Measurements from ENCODE around the gene TMEM178B. TPM values are rescaled to one million over a fixed set of nuclear protein-coding genes. Genes with fewer than 3 reads are reported as not detected.
"Not testable (repeated sequence)": the region's sequence is repeated elsewhere in the genome, so short reads cannot be mapped to it uniquely, and the experiment has no call there.

Gene TMEM178B
- total RNA-seq, 1 experiment from 2014 or later = 0.39 TPM

DNA sequence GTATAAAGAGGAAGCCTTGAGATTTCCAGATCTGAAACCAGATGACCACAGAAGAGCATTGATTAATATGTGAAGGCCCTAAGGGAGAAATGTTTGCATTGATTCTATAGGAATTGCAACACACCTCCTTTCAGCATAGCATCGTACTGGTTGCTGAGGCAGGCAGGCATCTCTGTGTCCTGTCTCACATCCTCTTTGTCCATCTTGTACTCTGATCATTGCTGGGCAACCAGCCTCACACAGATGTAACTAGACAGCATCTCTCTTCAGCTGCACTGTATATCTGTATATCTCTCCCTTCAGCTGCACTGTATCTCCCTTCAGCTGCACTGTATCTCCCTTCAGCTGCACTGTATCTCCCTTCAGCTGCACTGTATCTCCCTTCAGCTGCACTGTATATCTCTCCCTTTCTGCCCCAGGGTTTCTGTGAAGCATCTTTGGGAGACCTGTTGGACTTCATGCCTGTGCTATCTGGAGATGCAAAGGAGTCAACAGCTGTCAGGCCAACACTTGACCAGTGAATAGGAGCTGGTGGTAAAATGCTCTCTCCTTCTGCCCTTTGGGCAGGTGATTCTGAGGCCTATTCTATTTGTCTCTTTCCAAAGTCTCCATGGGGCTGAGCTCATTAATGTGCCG is 40.3 kb downstream of the TMEM178B start:
- Histone ChIP-seq H3K36me3 (ENCODE audit: control insufficient read depth, insufficient read depth, low read length) (no peaks in the 10 kb centered on the region), H3K9me3 (ENCODE audit: control insufficient read depth, insufficient read depth, low read depth, low read length) (no peaks in the 10 kb centered on the region), H3K4me1 (ENCODE audit: control insufficient read depth, insufficient read depth, low read length) (no peaks in the 10 kb centered on the region), H3K4me3 (ENCODE audit: low read depth in 2 of 2, low read length in 2 of 2) (no peak overlapping the region), H3K27me3 (ENCODE audit: control insufficient read depth, insufficient read depth, low read length) (no peaks in the 10 kb centered on the region), H3K27ac (ENCODE audit: low read length) (no peak overlapping the region)
- ChIA-PET CTCF (no interaction called here), POLR2A (no interaction called here)
- no TSS peak for BruUV-seq (replicated peaks)
- intact Hi-C loops (cut with micrococcal nuclease; ENCODE audit: unreplicated experiment) (no loop called here), in situ Hi-C loops (cut with HindIII; ENCODE audit: low pct_unique_long_range_greater_than_20kb, low sequenced_read_pairs) (no loop called here)
- no peak for DNase-seq (ENCODE audit: low read depth, low spot score)
- no peak for ATAC-seq
- TF ChIP-seq REST (IDR thresholded peaks at IDR 0.05; ENCODE audit: insufficient read depth in 1 of 2, low read depth in 2 of 2, low read length in 1 of 2) (no peak), SIN3A (IDR thresholded peaks at IDR 0.05; ENCODE audit: borderline replicate concordance, insufficient read depth, low read depth, low read length) (no peak), TCF7L2 (IDR thresholded peaks at IDR 0.05; ENCODE audit: low read depth, low read length) (no peak), POLR2AphosphoS5 (IDR thresholded peaks at IDR 0.05; ENCODE audit: low read depth, low read length) (no peak)
- TF ChIP-seq, protein P1, sequence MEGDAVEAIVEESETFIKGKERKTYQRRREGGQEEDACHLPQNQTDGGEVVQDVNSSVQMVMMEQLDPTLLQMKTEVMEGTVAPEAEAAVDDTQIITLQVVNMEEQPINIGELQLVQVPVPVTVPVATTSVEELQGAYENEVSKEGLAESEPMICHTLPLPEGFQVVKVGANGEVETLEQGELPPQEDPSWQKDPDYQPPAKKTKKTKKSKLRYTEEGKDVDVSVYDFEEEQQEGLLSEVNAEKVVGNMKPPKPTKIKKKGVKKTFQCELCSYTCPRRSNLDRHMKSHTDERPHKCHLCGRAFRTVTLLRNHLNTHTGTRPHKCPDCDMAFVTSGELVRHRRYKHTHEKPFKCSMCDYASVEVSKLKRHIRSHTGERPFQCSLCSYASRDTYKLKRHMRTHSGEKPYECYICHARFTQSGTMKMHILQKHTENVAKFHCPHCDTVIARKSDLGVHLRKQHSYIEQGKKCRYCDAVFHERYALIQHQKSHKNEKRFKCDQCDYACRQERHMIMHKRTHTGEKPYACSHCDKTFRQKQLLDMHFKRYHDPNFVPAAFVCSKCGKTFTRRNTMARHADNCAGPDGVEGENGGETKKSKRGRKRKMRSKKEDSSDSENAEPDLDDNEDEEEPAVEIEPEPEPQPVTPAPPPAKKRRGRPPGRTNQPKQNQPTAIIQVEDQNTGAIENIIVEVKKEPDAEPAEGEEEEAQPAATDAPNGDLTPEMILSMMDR (IDR thresholded peaks at IDR 0.05) = no peak

GRCh38 chr7:141115965-141116364 is 42.1 kb downstream of the TMEM178B start:
- BruUV-seq (replicated peaks) = no TSS peak
- in situ Hi-C loops (cut with HindIII; ENCODE audit: low pct_unique_long_range_greater_than_20kb, low sequenced_read_pairs) (no loop called here), intact Hi-C loops (cut with micrococcal nuclease; ENCODE audit: unreplicated experiment) (no loop called here)
- no peak for DNase-seq (ENCODE audit: low read depth, low spot score)
- ChIA-PET POLR2A (interaction anchor here (0.6 kb wide), 1 partner anchor 473 kb away, joined by 4 read pairs; no protein-coding TSS in a partner anchor), CTCF (no interaction called here)
- Histone ChIP-seq H3K27ac (ENCODE audit: low read length) (no peak overlapping the region), H3K9me3 (ENCODE audit: control insufficient read depth, insufficient read depth, low read depth, low read length) (no peaks in the 10 kb centered on the region), H3K4me3 (ENCODE audit: low read depth in 2 of 2, low read length in 2 of 2) (no peak overlapping the region), H3K36me3 (ENCODE audit: control insufficient read depth, insufficient read depth, low read length) (no peaks in the 10 kb centered on the region), H3K27me3 (ENCODE audit: control insufficient read depth, insufficient read depth, low read length) (no peaks in the 10 kb centered on the region), H3K4me1 (ENCODE audit: control insufficient read depth, insufficient read depth, low read length) (no peaks in the 10 kb centered on the region)
- no peak for ATAC-seq
- no peak for TF ChIP-seq POLR2AphosphoS5 (IDR thresholded peaks at IDR 0.05; ENCODE audit: low read depth, low read length)
- no peak for TF ChIP-seq SIN3A (IDR thresholded peaks at IDR 0.05; ENCODE audit: borderline replicate concordance, insufficient read depth, low read depth, low read length)
- TF ChIP-seq, protein P1 (IDR thresholded peaks at IDR 0.05) = no peak
- no peak for TF ChIP-seq TCF7L2 (IDR thresholded peaks at IDR 0.05; ENCODE audit: low read depth, low read length)
- TF ChIP-seq REST (IDR thresholded peaks at IDR 0.05; ENCODE audit: insufficient read depth in 1 of 2, low read depth in 2 of 2, low read length in 1 of 2) = no peak

DNA sequence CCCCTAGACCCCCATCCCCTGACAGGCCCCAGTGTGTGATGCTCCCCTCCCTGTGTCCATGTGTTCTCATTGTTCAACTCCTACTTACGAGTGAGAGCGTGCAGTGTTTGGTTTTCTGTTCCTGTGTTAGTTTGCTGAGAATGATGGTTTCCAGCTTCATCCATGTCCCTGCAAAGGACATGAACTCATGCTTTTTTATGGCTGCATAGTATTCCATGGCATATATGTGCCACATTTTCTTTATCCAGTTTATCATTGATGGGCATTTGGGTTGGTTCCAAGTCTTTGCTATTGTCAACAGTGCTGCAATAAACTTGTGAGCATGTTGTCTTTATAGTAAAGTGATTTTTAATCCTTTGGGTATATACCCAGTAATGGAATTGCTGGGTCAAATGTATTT is 42.8 kb downstream of the TMEM178B start:
- H3K27ac ChIP-seq (ENCODE audit: low read length); ATAC-seq; H3K27me3 ChIP-seq (ENCODE audit: control insufficient read depth, insufficient read depth, low read length); POLR2A ChIA-PET; in situ Hi-C loops (cut with HindIII; ENCODE audit: low pct_unique_long_range_greater_than_20kb, low sequenced_read_pairs); H3K9me3 ChIP-seq (ENCODE audit: control insufficient read depth, insufficient read depth, low read depth, low read length); H3K36me3 ChIP-seq (ENCODE audit: control insufficient read depth, insufficient read depth, low read length); DNase-seq (ENCODE audit: low read depth, low spot score); H3K4me3 ChIP-seq (ENCODE audit: low read depth in 2 of 2, low read length in 2 of 2); BruUV-seq (replicated peaks); CTCF ChIA-PET; intact Hi-C loops (cut with micrococcal nuclease; ENCODE audit: unreplicated experiment); H3K4me1 ChIP-seq (ENCODE audit: control insufficient read depth, insufficient read depth, low read length): not testable (repeated sequence)

Data from Panc1 (cell line).